ENCODE results near the gene CFAP90.

Gene CFAP90

DNA sequence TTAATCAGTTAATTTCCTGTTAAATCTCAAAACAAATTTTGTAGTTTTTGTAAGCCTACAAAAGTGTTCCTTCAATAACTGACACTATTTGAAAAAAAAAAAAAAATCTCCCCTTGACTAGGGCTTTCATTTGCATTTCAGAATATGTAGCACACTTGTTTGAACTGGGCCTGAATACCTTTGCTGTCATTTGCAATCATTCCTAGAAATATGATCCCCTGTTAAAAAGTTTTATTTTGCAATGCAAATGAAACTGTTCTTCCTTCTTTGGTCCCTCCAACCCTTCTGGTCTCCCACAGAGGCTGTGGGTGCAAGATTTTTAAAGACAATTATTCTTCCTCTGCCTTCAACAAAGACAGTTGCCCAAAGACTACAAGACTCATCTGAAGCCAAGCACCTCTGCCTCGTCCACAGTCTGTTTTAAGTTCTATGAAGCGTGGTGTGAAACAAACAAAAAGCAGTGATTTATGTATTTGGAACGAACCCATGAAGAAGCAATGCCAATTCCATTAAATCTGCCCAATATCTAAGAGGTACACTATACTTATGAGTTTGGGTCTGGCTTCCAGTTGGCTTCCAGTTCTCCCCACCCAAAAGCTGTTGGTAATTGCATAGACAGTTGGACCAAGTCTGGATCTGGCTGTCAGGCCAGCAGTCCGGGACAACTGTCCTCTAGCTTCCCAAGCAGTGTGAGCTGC, 66.1 kb downstream of the CFAP90 start:
- H3K9me3 ChIP-seq (ENCODE audit: severe bottlenecking): no peaks in the 10 kb centered on the region
- no peak overlapping the region for H3K27ac ChIP-seq
- H3K36me3 ChIP-seq: peaks cover 30% of the 10 kb centered on the region
- H3K27me3 ChIP-seq (ENCODE audit: insufficient read depth, low read depth, severe bottlenecking): no peaks in the 10 kb centered on the region
- TF ChIP-seq, protein P1, sequence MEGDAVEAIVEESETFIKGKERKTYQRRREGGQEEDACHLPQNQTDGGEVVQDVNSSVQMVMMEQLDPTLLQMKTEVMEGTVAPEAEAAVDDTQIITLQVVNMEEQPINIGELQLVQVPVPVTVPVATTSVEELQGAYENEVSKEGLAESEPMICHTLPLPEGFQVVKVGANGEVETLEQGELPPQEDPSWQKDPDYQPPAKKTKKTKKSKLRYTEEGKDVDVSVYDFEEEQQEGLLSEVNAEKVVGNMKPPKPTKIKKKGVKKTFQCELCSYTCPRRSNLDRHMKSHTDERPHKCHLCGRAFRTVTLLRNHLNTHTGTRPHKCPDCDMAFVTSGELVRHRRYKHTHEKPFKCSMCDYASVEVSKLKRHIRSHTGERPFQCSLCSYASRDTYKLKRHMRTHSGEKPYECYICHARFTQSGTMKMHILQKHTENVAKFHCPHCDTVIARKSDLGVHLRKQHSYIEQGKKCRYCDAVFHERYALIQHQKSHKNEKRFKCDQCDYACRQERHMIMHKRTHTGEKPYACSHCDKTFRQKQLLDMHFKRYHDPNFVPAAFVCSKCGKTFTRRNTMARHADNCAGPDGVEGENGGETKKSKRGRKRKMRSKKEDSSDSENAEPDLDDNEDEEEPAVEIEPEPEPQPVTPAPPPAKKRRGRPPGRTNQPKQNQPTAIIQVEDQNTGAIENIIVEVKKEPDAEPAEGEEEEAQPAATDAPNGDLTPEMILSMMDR (IDR thresholded peaks at IDR 0.05; ENCODE audit: low read depth, low read length): no peak
- no peak overlapping the region for H3K4me3 ChIP-seq (ENCODE audit: low read depth, low read length)
- no peak for DNase-seq

DNA sequence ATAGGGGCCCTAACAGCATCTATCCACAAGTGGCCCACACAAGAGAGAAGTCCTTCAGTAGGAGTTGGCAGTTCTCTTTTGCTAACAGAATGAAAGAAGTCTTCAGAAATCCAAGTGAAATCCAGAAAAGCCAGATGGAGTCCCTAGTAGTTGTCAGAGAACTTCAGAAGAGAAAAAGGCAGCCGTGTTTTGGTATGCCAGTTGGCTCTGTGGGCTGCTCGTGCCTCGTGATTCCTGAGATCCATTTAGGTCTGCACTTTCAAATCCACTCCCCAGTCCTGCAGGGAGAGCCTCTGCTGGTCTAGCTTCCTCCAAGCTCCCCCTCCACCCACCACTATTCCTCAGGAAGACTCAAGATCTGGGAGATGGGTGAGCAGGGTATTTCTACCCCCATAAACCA, 69.0 kb downstream of the CFAP90 start:
- H3K27me3 ChIP-seq (ENCODE audit: insufficient read depth, low read depth, severe bottlenecking): no peaks in the 10 kb centered on the region

More for the DNA sequence above, 69.0 kb downstream of the CFAP90 start:
- H3K36me3 ChIP-seq: peaks cover 31% of the 10 kb centered on the region
- H3K27ac ChIP-seq: no peak overlapping the region
- no peak for DNase-seq
- TF ChIP-seq, protein P1 (IDR thresholded peaks at IDR 0.05; ENCODE audit: low read depth, low read length): no peak
- H3K4me3 ChIP-seq (ENCODE audit: low read depth, low read length): no peak overlapping the region
- no peaks in the 10 kb centered on the region for H3K9me3 ChIP-seq (ENCODE audit: severe bottlenecking)

All from WERI-Rb-1 (cell line).